ACHN (cell line): ENCODE data around the gene RXRA.

Source experiments
- DNase-seq: peaks from one replicate; pipeline ENCODE4 v3.0.0-alpha.2; 2015
- in situ Hi-C: cut with HindIII; loops from 2 replicates; pipeline ENCODE4 v1.10.0; 2017; ENCODE audit warnings: low sequenced_read_pairs, low pct_ligation_motif_present, low pct_unique_long_range_greater_than_20kb

Gene RXRA

GRCh38 chr9:134291961-134292871 lies 34.0 kb upstream of the RXRA start:
- in situ Hi-C loops = no loop called here
- DNase-seq = no peak

DNA sequence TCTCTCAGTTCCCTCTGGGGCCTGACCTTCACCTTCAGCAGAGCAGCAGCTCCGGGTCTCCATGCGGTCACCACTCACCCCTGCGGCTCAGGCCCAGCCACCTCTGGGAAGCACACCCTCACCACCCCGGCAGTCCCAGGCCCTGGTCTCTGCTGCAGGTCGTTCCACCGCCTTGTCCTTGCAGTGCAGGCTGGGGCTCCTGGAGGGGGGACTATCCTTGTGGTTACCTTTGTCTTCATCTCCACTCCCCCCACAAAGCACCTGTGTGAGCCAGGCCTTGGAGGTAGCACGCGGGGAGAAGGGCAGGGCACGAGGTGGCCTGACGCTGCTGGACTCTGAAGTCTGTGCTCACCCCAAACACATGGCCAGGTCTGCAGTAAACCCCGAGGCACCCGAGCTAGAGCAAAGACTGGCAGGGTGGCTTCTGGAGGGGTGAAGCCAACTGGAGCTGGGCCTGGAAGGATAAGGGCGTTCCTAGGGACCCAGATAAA lies 33.2 kb upstream of the RXRA start:
- in situ Hi-C loops = no loop called here
- no peak for DNase-seq

DNA sequence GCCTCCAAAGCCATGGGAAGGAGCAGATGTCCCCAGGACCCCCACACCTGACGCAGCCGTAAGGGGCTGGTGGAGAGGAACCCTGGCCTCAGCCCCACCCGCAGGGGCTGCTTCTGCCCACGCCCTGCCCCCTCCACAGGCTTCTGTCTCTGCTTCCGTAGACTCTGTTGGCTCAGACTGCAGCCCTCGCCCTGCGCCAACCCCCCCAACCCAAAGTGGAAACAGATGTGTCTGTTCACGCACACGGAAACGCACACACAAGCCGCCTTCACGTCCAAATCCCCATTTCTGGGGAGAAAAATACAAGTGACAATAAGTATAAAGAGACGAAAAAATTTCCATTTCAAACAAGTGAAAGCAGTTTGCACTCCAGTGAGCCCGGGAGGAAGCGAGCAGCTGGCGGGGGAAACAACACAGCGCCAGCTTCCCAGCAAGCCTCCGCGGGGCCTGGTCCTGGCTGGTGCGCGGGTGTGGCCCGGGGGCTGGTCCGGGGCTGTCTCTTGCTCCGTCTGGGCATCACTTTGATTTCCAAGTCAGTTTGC lies 32.6 kb upstream of the RXRA start:
- DNase-seq = no peak
- in situ Hi-C loops = no loop called here

GRCh38 chr9:134294153-134295071 lies 31.8 kb upstream of the RXRA start:
- no peak for DNase-seq
- in situ Hi-C loops = no loop called here

GRCh38 chr9:134295101-134295745 lies 31.0 kb upstream of the RXRA start:
- DNase-seq = no peak
- in situ Hi-C loops = no loop called here

GRCh38 chr9:134295746-134296250 lies 30.5 kb upstream of the RXRA start:
- DNase-seq = no peak
- in situ Hi-C loops = no loop called here

GRCh38 chr9:134296301-134297082 lies 29.8 kb upstream of the RXRA start:
- in situ Hi-C loops = no loop called here
- DNase-seq = no peak

DNA sequence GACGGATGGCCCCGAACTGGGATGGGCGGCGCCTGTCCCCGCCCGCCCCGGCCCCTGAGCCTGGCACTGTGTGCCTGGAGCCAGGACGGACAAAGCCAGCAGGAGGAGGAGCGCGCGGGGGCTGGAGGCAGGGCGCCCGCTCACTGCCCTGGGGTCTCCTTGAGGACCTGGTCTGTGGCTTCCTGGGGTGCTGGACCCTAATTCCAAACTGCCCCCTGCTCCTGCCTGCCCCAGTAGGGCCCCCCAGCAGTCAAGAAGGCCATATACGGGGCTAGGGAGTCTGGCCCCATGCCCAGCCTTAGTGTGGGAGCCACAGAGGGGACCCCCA lies 29.2 kb upstream of the RXRA start:
- in situ Hi-C loops = no loop called here
- DNase-seq = no peak

- no peak for DNase-seq
- in situ Hi-C loops = no loop called here
These were observed 28.7 kb upstream of the RXRA start for GRCh38 chr9:134297576-134297975.

DNA sequence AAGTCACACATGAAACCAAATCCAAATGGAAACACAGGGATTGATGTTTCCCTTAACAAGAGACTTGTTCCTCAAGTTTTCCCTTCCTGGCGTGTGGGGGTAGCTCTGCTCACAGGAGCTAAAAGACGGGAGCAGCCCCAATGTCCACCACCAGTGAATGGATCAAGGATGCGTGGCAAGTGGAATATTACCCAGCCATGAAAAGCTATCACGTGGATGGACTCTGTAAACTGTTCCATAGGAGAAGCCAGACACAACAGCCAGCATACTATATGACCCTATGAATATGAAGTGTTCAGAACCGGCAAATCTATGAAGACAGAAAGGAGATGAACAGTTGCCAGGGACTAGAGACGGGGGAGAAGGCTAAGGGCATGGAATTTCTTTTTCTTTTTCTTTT lies 28.3 kb upstream of the RXRA start:
- DNase-seq = no peak
- in situ Hi-C loops = no loop called here

DNA sequence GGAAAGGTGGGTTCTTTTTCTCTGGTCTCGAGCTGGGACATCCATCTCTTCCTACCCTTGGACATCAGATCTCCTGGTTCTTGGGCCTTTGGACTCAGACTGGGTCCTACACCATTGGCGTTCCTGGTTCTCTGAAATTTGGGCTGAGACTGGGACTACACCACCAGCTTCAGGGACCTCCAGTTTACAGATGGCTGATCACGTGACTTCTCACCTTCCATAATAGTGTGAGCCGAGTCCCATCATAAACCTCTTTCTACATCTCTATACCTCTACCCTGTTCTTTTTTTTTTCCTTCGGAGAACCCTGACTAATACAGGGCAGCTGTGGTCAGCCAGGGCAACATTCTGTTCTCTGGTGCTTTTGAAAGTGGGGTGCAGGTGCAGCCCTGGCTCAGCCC lies 27.2 kb upstream of the RXRA start:
- in situ Hi-C loops = no loop called here
- no peak for DNase-seq

- in situ Hi-C loops = no loop called here
- DNase-seq = no peak
These were observed 26.4 kb upstream of the RXRA start for GRCh38 chr9:134299883-134300282.

DNA sequence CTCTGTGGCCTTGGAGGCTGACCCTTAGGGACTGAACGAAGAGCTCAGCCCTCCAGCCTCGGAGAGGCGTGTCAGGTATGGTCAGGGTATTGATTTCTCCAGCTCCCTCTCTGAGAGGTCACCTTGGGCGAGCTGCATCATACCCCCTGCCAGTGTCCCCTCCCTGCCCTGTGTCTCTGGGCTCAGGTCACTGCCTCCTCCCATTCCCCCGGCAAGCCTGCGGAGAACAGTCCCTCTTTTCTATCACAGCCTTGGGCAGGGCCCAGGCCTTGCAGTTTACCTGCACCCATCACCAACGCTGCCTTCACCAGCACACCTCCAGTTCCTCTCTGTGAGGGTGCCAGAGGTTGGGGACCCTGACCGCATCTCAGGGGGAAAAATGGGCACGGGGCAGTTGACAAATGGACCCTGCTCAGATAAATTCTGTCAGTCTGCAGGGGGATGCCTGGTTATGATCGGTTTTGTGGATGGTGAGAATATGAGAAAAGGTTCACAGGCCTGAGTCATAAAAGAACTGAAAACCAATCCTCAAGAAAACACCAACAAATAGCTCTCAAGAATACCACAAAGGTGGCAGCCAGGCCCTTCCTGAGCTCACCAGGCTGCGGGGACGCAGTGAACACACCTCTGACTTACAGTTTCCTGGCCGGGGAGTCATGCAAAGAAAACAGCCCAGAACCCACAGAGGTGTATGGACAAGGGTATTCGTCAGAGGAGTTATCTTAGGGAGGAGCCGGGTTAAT lies 24.7 kb upstream of the RXRA start:
- no peak for DNase-seq
- in situ Hi-C loops = no loop called here

- DNase-seq = no peak
- in situ Hi-C loops = no loop called here
These were observed 24.0 kb upstream of the RXRA start for GRCh38 chr9:134302130-134302817.

- DNase-seq = no peak
- in situ Hi-C loops = no loop called here
These were observed 22.7 kb upstream of the RXRA start for GRCh38 chr9:134303601-134304000.

DNA sequence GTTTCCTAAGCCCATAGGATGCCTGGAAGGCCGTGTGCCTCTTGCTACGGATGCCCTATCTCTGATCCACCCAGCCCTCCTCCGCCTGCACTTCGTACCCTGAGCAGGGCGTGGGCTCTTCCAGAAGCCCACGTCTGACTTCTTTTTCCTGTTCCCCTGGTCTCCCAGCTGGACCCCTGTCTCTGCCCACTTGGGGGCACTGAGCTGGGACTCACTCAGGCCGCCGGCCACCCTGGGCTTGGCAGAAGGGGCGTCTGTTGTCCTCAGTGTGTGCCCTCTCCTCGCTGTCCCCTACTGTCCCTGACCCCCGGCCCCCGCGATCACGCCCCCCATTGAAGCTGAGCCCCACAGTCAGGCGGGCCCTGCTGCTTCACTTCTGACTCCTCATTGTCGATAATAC lies 22.0 kb upstream of the RXRA start:
- DNase-seq = no peak
- in situ Hi-C loops = no loop called here

DNA sequence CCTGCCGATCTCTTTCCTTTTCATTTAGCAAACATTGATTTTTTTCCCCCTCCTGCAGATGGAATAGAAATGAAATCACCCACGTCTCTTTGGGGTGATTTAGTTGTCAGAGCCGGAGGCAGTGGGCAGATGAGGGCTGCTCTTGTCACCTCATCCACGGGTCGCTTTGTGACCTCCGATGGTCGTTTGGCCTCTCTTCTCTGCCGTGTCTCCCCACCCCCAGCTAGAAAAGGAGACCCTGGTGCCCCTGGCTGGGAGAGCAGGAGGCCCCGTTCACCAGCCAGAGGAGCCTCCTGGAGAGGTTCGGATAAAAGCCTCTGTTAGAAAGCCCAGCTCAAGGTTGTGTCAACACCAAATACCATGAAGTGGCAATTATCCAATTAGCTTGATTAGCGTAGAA lies 21.6 kb upstream of the RXRA start:
- DNase-seq = no peak
- in situ Hi-C loops = no loop called here
